Measurements from ENCODE around the gene CCDC192. TPM values are rescaled to one million over a fixed set of nuclear protein-coding genes. Genes with fewer than 3 reads are reported as not detected.

CCDC192 gene
- total and polyA plus RNA-seq, 2 of the 4 experiments (the other 2 are of a cell fraction) = not detected

DNA sequence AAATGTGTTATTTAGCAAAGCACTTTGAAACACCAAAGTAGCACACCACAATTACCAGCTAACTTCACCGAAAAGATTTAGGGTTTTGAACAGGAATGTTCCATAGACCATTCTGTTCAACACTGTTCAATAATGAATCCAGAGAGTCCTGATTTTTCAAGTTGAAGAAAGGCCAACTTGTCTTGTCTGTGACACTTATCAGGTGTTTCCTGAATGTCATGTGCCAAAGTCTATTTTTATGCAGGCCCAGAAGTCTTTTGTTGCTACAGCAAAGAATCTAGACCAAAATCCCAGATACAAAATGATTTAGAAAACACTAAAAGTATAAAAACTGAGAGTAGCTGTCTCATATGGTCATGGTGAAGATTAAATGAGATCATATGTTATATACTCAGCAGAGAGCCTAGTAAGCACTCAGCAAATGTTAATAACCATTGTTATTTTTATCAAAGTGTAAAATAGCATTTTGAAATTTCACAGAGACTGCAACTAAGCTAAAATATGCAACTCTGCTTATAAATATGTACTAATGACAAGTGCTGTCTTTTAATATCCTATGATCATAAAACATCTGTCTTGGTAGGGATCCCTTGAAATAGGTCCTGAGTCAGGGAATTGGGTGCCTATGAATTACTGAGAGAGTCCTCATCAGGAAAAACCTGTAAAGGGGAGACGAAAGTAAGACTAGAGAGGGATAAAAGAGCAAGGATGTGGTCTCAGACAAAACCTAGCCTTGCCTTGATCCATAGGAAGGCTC is 258.0 kb downstream of the CCDC192 start:
- H2BK5ac ChIP-seq (ENCODE audit: low read depth, low read length, poor library complexity, severe bottlenecking) = no peak overlapping the region
- H3K9ac ChIP-seq (ENCODE audit: low read depth, low read length) = no peak overlapping the region
- peaks cover 5% of the 10 kb centered on the region; the same call in 1 of the 2 replicates for H3K9me1 ChIP-seq (ENCODE audit: insufficient read depth, low read length)
- DNase-seq (no peak), ATAC-seq (ENCODE audit: low read depth) (no peak)
- dilution Hi-C loops (cut with HindIII; ENCODE audit: low sequenced_read_pairs, unreplicated experiment) (no loop called here), in situ Hi-C loops (cut with MboI; ENCODE audit: low sequenced_read_pairs) (no loop called here), intact Hi-C loops (cut with micrococcal nuclease) (no loop called here)
- no peak overlapping the region for H2BK120ac ChIP-seq (ENCODE audit: low read depth, low read length)
- H2AK5ac ChIP-seq (ENCODE audit: low read depth, low read length) = no peak overlapping the region
- H3K27ac ChIP-seq (ENCODE audit: insufficient read depth, low read length) = no peak overlapping the region
- ChIA-PET CTCF (interaction anchor here (1.8 kb wide), 1 partner anchor 11 kb away, joined by 4 read pairs; no protein-coding TSS in a partner anchor), POLR2A (ENCODE audit: unreplicated experiment) (no interaction called here)
- no peaks in the 10 kb centered on the region; a peak in 1 of 4 replicates for H3K79me1 ChIP-seq (ENCODE audit: low read depth in 1 of 2, low read length in 2 of 2)
- no peak overlapping the region for H3K23ac ChIP-seq (ENCODE audit: low read depth, low read length)
- H4K8ac ChIP-seq (ENCODE audit: low read depth in 2 of 2, low read length in 2 of 2) = no peak overlapping the region
- H3K4ac ChIP-seq (ENCODE audit: low read depth, low read length) = no peak overlapping the region
- no peak overlapping the region for H3K14ac ChIP-seq (replicated peaks; ENCODE audit: low read depth, low read length)
- no peak overlapping the region for H4K91ac ChIP-seq (ENCODE audit: insufficient read depth, low read depth, low read length)
- H2BK15ac ChIP-seq (ENCODE audit: low read depth, low read length) = no peak overlapping the region
- no peak overlapping the region for H3K4me2 ChIP-seq (ENCODE audit: low read depth, low read length)
- H3K27me3 ChIP-seq (ENCODE audit: control insufficient read depth, insufficient read depth, low read length) = no peaks in the 10 kb centered on the region
- H3K18ac ChIP-seq (ENCODE audit: low read depth, low read length) = no peak overlapping the region
- BruUV-seq (replicated peaks) = no TSS peak
- H3K9me3 ChIP-seq (ENCODE audit: control insufficient read depth, insufficient read depth, low read length) = no peaks in the 10 kb centered on the region
- H3K56ac ChIP-seq (ENCODE audit: extremely low read depth, insufficient read depth, low read length) = no peak overlapping the region
- no peak overlapping the region for H2AFZ ChIP-seq (replicated peaks; ENCODE audit: low read length, poor library complexity)
- H3K36me3 ChIP-seq (ENCODE audit: control insufficient read depth, insufficient read depth, low read length) = peaks cover 3% of the 10 kb centered on the region; the same call in 1 of the 2 replicates
- H3K4me3 ChIP-seq (ENCODE audit: insufficient read depth, low read depth, low read length) = no peak overlapping the region
- H3K4me1 ChIP-seq (ENCODE audit: control insufficient read depth, insufficient read depth, low read length) = peaks cover 13% of the 10 kb centered on the region
- H4K20me1 ChIP-seq (ENCODE audit: insufficient read depth, low read length) = no peaks in the 10 kb centered on the region
- TF ChIP-seq BHLHE40 (IDR thresholded peaks at IDR 0.05; ENCODE audit: low read depth, low read length) (no peak), SMC3 (IDR thresholded peaks at IDR 0.05; ENCODE audit: low read depth, low read length) (no peak), RFX5 (IDR thresholded peaks at IDR 0.05; ENCODE audit: low read depth, low read length) (no peak), CEBPB (IDR thresholded peaks at IDR 0.05; ENCODE audit: low read depth, low read length) (no peak), CHD1 (IDR thresholded peaks at IDR 0.05; ENCODE audit: low read depth, low read length) (no peak), POLR2A (IDR thresholded peaks at IDR 0.05; ENCODE audit: low read depth, low read length) (no peak), MAZ (IDR thresholded peaks at IDR 0.05; ENCODE audit: borderline replicate concordance, low read depth, low read length) (no peak)
- TF ChIP-seq, protein P1, sequence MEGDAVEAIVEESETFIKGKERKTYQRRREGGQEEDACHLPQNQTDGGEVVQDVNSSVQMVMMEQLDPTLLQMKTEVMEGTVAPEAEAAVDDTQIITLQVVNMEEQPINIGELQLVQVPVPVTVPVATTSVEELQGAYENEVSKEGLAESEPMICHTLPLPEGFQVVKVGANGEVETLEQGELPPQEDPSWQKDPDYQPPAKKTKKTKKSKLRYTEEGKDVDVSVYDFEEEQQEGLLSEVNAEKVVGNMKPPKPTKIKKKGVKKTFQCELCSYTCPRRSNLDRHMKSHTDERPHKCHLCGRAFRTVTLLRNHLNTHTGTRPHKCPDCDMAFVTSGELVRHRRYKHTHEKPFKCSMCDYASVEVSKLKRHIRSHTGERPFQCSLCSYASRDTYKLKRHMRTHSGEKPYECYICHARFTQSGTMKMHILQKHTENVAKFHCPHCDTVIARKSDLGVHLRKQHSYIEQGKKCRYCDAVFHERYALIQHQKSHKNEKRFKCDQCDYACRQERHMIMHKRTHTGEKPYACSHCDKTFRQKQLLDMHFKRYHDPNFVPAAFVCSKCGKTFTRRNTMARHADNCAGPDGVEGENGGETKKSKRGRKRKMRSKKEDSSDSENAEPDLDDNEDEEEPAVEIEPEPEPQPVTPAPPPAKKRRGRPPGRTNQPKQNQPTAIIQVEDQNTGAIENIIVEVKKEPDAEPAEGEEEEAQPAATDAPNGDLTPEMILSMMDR (conservative IDR thresholded peaks at IDR 0.05; ENCODE audit: low read depth, low read length) = no peak
- WGBS, 2 experiments (ENCODE audit: extremely low coverage in 2 of 2, insufficient read length in 1 of 2) = no CpG with 5 or more reads among the region's 2 CpGs
- H4K5ac ChIP-seq (ENCODE audit: low read depth, low read length) = no peak overlapping the region
- H2AK9ac ChIP-seq (replicated peaks; ENCODE audit: low read depth, low read length, poor library complexity) = no peak overlapping the region
- H2BK20ac ChIP-seq (ENCODE audit: low read depth, low read length) = no peak overlapping the region

All from IMR-90 (cell line).